GM12892 (cell line): ENCODE results near the gene ATP8A1.

Experiments used
- POLR2A ChIP-seq: IDR thresholded peaks from 2 replicates; pipeline ENCODE4 v1.6.1; 2011; ENCODE audit warnings: low read depth, low read length, control low read depth
- POLR2AphosphoS5 ChIP-seq: IDR thresholded peaks from 2 replicates; pipeline ENCODE4 v1.6.1; 2011; ENCODE audit warnings: low read depth, low read length, control low read depth

DNA sequence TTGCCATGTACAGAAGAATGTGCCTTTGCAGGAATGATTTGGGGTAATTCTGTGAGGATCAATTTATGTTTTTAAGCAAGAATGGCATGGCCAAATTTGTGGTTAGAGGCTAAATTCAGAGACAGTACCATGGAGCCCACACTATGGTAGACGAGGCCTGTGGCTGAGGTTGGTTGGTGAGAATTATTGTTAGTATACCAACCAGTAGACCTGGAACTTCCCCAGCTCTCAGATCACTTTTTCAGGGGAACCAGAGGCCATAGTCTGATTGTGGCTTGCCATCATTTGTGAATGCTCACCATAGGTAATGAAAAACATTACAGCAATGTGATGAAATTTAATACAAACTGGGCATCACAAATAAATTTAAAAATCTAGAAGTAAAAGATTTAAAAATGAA lies 203.3 kb downstream of the ATP8A1 start:
- TF ChIP-seq POLR2A, result no peak
- TF ChIP-seq POLR2AphosphoS5, result no peak
